Transverse colon (tissue), 4 donors: Measurements from ENCODE around the gene SEPTIN2. TPM values are rescaled to one million over a fixed set of nuclear protein-coding genes. Genes with fewer than 3 reads are reported as not detected.

Source experiments
- DNase-seq: peaks from one replicate; pipeline ENCODE4 v3.0.0-alpha.2; 2019
- H3K27ac ChIP-seq, 4 donors: fragments of 200-600 bp; sonication (generic); 2 replicates each; pipeline ENCODE4 v1.5.1; 2016 to 2018; ENCODE audit warnings: inconsistent platforms in 4 of 4
- H3K27me3 ChIP-seq: fragments of 200-600 bp; sonication (generic); 2 replicates; pipeline ENCODE4 v1.5.1; 2017; ENCODE audit warnings: inconsistent platforms
- H3K36me3 ChIP-seq, 4 donors: fragments of 200-600 bp; sonication (generic); 2 replicates each; pipeline ENCODE4 v1.5.1; 2017 to 2019; ENCODE audit warnings: inconsistent platforms in 4 of 4
- H3K4me1 ChIP-seq, 4 donors: fragments of 200-600 bp; sonication (generic); 2 replicates each; pipeline ENCODE4 v1.5.1; 2017 to 2020; ENCODE audit warnings: inconsistent platforms in 4 of 4
- H3K4me3 ChIP-seq, 4 donors: fragments of 200-600 bp; sonication (generic); 1 replicate in 1 of 4; 2 replicates in 3 of 4; pipeline versions ENCODE4 v1.5.1 to v1.6.1; 2017 to 2019; ENCODE audit warnings: inconsistent platforms in 4 of 4
- H3K9me3 ChIP-seq, 2 donors: fragments of 200-600 bp; sonication (generic); 2 replicates each; pipeline ENCODE4 v1.5.1; 2017 to 2019; ENCODE audit warnings: inconsistent platforms in 2 of 2
- EP300 ChIP-seq: sonication (generic); formaldehyde crosslinking; IDR thresholded peaks from one replicate; pipeline ENCODE4 v1.6.1; 2017; ENCODE audit warnings: antibody characterized with exemption, low read depth
- POLR2A ChIP-seq: fragments of 450-650 bp; IDR thresholded peaks from one replicate; pipeline ENCODE4 v1.6.1; 2016; ENCODE audit warnings: antibody characterized with exemption, mild to moderate bottlenecking, moderate library complexity
- POLR2AphosphoS5 ChIP-seq, 3 donors: sonication (generic); formaldehyde crosslinking; IDR thresholded peaks; one replicate each; pipeline ENCODE4 v1.6.1; 2016; ENCODE audit warnings: antibody characterized with exemption in 3 of 3
- WGBS, 2 donors: methylation state at CpG; one replicate each; pipeline ENCODE4 v1.1.5; 2018; ENCODE audit warnings: low coverage in 1 of 2; 5-methylcytosine and 5-hydroxymethylcytosine counted together
- in situ Hi-C, 4 donors: fragments of 200-750 bp; cut with MboI; loops; one replicate each; pipeline versions ENCODE4 v1.15.0 to v1.15.1; 2017; ENCODE audit warnings: low sequenced_read_pairs in 3 of 4, low pct_ligation_motif_present in 1 of 4, low pct_unique_long_range_greater_than_20kb in 1 of 4
- intact Hi-C: fragments of 100-400 bp; cut with DNase I; formaldehyde crosslinking; loops from one replicate; pipeline ENCODE4 v1.15.1; 2023; ENCODE audit warnings: low total_unique reads
- total RNA-seq, 4 donors: library from RNA; depleted of rRNA; stranded (reverse); fragments of >200 nt; gene quantifications; one replicate each; pipeline ENCODE4 v1.1.0, GENCODE V29; 2016
- TF ChIP-seq, protein P1 (sequence below), 5 experiments: fragments of 200-600 bp in 3 of 5; fragments of 450-650 bp in 2 of 5; sonication (generic) in 3 of 5; IDR thresholded peaks; 1 replicate in 2 of 5; 2 replicates in 3 of 5; pipeline ENCODE4 v1.5.1; 2016 to 2017; ENCODE audit warnings: antibody characterized with exemption in 5 of 5, inconsistent platforms in 3 of 5, mild to moderate bottlenecking in 2 of 5, moderate library complexity in 1 of 5

SEPTIN2 gene
- total RNA-seq, 4 donors from 2014 or later = 116 to 264 (median 180) TPM

DNA sequence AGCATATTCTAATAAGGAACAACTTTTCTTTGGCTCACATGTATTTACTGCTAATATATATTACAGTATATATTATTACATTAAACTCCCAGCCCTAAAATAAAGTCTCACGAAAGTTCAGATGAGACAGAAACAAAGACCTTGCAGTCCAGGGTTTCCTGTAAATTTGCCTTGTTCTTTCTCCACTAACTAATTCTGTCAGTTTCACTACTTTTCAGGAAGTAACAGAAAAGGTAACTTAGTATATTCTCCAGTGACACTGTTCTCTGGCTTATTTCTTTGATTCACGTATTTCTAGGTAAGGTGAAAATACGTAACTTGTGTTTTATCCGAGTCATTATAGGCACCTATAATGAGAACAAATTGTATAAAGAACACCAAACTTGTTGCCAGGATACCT, 35.4 kb upstream of the SEPTIN2 start:
- Histone ChIP-seq H3K36me3 (no peaks in the 10 kb centered on the region), H3K27me3 (no peaks in the 10 kb centered on the region), H3K4me1 (peaks cover 0 to 5% (median 0%) of the 10 kb centered on the region in 4 donors), H3K4me3 (no peak overlapping the region), H3K27ac (peak overlapping the region in 1 of 4 donors; percentile 41), H3K9me3 (no peaks in the 10 kb centered on the region)
- TF ChIP-seq POLR2AphosphoS5 (IDR thresholded peaks at IDR 0.05) (no peak), EP300 (no peak)
- TF ChIP-seq, protein P1, sequence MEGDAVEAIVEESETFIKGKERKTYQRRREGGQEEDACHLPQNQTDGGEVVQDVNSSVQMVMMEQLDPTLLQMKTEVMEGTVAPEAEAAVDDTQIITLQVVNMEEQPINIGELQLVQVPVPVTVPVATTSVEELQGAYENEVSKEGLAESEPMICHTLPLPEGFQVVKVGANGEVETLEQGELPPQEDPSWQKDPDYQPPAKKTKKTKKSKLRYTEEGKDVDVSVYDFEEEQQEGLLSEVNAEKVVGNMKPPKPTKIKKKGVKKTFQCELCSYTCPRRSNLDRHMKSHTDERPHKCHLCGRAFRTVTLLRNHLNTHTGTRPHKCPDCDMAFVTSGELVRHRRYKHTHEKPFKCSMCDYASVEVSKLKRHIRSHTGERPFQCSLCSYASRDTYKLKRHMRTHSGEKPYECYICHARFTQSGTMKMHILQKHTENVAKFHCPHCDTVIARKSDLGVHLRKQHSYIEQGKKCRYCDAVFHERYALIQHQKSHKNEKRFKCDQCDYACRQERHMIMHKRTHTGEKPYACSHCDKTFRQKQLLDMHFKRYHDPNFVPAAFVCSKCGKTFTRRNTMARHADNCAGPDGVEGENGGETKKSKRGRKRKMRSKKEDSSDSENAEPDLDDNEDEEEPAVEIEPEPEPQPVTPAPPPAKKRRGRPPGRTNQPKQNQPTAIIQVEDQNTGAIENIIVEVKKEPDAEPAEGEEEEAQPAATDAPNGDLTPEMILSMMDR (IDR thresholded peaks at IDR 0.05) = no peak
- 81 to 96% methylated on average over 4 of the region's 4 CpGs for WGBS, 2 donors
- in situ Hi-C loops = no loop called here
- no peak for DNase-seq
- intact Hi-C loops = no loop called here

DNA sequence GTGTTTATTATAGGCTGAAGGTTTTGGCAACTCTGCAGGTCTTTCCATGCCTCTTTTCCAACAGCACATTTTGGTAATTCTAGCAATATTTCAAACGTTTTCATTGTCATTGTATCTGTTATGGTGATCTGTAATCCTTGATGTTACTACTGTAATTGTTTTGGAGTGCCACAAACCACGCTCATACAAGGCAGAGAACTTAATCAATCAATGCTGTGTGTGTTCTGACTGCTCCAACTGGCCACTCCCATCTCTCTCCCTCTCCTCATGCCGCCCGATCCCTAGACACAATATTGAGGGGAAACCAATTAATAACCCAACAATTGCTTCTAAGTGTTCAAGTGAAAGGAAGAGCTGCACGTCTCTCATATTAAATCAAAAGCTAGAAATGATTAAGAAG, 33.2 kb upstream of the SEPTIN2 start:
- H3K36me3 ChIP-seq = no peaks in the 10 kb centered on the region
- 66 to 71% methylated on average over 5 of the region's 5 CpGs for WGBS, 2 donors
- H3K4me1 ChIP-seq = peaks cover 0 to 6% (median 0%) of the 10 kb centered on the region in 4 donors
- H3K4me3 ChIP-seq = no peak overlapping the region
- H3K9me3 ChIP-seq = no peaks in the 10 kb centered on the region
- no peak overlapping the region for H3K27ac ChIP-seq
- intact Hi-C loops (no loop called here), in situ Hi-C loops (no loop called here)
- H3K27me3 ChIP-seq = no peaks in the 10 kb centered on the region
- DNase-seq = no peak
- TF ChIP-seq POLR2A (no peak), EP300 (no peak), POLR2AphosphoS5 (IDR thresholded peaks at IDR 0.05) (no peak)
- TF ChIP-seq, protein P1 (IDR thresholded peaks at IDR 0.05) = no peak

DNA sequence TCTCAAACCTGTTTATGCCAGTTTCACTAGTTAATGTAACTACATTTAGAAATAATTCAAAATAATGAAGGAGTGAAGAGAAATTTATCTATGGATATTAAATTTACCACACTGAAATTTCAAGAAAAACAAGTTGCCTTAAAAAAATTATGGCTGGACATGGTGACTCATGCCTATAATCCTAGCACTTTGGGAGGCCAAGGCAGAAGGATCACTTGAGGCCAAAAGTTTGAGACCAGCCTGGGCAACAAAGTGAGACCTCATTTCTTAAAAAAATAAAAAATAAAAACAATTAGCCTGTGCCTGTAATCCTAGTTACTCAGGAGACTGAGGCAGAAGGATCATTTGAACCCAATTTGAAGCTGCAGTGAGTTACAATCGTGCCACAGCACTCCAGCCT, 30.1 kb upstream of the SEPTIN2 start:
- H3K4me1 ChIP-seq = peaks cover 0 to 11% (median 0%) of the 10 kb centered on the region in 4 donors
- WGBS, 2 donors = 94 to 100% methylated on average over 1 of the region's 1 CpG
- in situ Hi-C loops = no loop called here
- DNase-seq = no peak
- intact Hi-C loops = no loop called here
- no peak overlapping the region for H3K4me3 ChIP-seq
- no peaks in the 10 kb centered on the region for H3K27me3 ChIP-seq
- no peak overlapping the region for H3K27ac ChIP-seq
- peaks cover 0 to 3% (median 0%) of the 10 kb centered on the region in 4 donors for H3K36me3 ChIP-seq
- TF ChIP-seq, protein P1 (IDR thresholded peaks at IDR 0.05) = no peak
- no peak for TF ChIP-seq EP300
- no peak for TF ChIP-seq POLR2AphosphoS5 (IDR thresholded peaks at IDR 0.05)
- no peak for TF ChIP-seq POLR2A
- H3K9me3 ChIP-seq = no peaks in the 10 kb centered on the region

DNA sequence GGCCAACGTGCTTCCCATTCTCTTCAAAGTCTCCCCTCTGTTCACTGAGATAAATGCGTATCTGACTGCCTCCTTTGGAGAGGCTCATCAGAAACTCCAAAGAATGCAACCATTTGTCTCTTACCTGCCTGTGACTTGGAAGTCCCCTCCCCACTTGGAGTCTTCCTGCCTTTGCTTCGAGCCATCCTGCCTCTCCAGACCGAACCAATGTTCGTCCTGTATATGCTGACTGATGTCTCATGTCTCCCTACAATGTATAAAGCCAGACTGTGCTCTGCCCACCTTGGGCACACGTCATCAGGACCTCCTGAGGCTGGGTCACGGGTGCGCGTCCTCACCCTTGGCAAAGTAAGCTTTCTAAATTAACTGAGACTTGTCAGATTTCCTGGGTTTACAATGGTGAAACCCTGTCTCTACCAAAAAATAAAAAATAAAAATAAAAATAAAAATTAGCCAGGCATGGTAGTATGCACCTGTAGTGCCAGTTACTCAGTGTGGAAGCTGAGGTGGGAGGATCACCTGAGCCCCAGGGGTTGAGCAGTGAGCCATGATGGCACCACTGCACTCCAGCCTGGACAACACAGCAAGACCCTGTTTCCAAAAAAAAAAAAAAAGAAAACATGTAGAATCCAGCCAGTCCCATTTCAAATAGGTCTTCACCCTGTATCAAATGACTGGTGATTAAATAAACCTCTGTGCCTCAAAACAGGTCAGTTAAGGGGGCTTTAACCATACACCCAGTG, 29.2 kb upstream of the SEPTIN2 start:
- no peak overlapping the region for H3K4me3 ChIP-seq
- H3K9me3 ChIP-seq = no peaks in the 10 kb centered on the region
- H3K27ac ChIP-seq = no peak overlapping the region
- H3K27me3 ChIP-seq = no peaks in the 10 kb centered on the region
- DNase-seq = no peak
- WGBS, 2 donors = 91 to 92% methylated on average over 6 to 9 of the region's 9 CpGs
- peaks cover 0 to 11% (median 0%) of the 10 kb centered on the region in 4 donors for H3K4me1 ChIP-seq
- in situ Hi-C loops = no loop called here
- H3K36me3 ChIP-seq = peaks cover 0 to 3% (median 0%) of the 10 kb centered on the region in 4 donors
- TF ChIP-seq, protein P1 (IDR thresholded peaks at IDR 0.05) = no peak
- intact Hi-C loops = no loop called here
